ENCODE results near the gene DPYSL4. TPM values are rescaled to one million over a fixed set of nuclear protein-coding genes. Genes with fewer than 3 reads are reported as not detected.

The DPYSL4 gene
- total RNA-seq, 1 experiment from 2014 or later = not detected

- no TSS peak for BruUV-seq (replicated peaks)
- H3K9me3 Mint-ChIP-seq (ENCODE audit: low read depth, unreplicated experiment) = no peaks in the 10 kb centered on the region
Observed at GRCh38 chr10:132201111-132201969, 14.6 kb downstream of the DPYSL4 start.

GRCh38 chr10:132202070-132202970, 15.6 kb downstream of the DPYSL4 start:
- CTCF ChIA-PET = no interaction called here
- Mint-ChIP-seq H3K27me3 (ENCODE audit: unreplicated experiment) (no peaks in the 10 kb centered on the region), H3K9me3 (ENCODE audit: low read depth, unreplicated experiment) (no peaks in the 10 kb centered on the region), H3K4me3 (ENCODE audit: low read depth, unreplicated experiment) (no peak overlapping the region), H3K36me3 (ENCODE audit: insufficient read depth, unreplicated experiment) (no peaks in the 10 kb centered on the region), H3K27ac (ENCODE audit: unreplicated experiment) (no peak overlapping the region), H3K4me1 (ENCODE audit: low read depth, unreplicated experiment) (no peaks in the 10 kb centered on the region)
- no peak for TF ChIP-seq CTCF (IDR thresholded peaks at IDR 0.05; ENCODE audit: unreplicated experiment)
- intact Hi-C loops (cut with micrococcal nuclease; ENCODE audit: unreplicated experiment) = no loop called here
- BruUV-seq (replicated peaks) = no TSS peak
- DNase-seq = no peak

More at GRCh38 chr10:132201111-132201969, 14.6 kb downstream of the DPYSL4 start:
- Mint-ChIP-seq H3K4me1 (ENCODE audit: low read depth, unreplicated experiment) (no peaks in the 10 kb centered on the region), H3K36me3 (ENCODE audit: insufficient read depth, unreplicated experiment) (no peaks in the 10 kb centered on the region), H3K27ac (ENCODE audit: unreplicated experiment) (no peak overlapping the region), H3K27me3 (ENCODE audit: unreplicated experiment) (no peaks in the 10 kb centered on the region), H3K4me3 (ENCODE audit: low read depth, unreplicated experiment) (no peak overlapping the region)
- CTCF ChIA-PET = no interaction called here
- intact Hi-C loops (cut with micrococcal nuclease; ENCODE audit: unreplicated experiment) = no loop called here
- DNase-seq = no peak
- no peak for TF ChIP-seq CTCF (IDR thresholded peaks at IDR 0.05; ENCODE audit: unreplicated experiment)

- no peak for TF ChIP-seq CTCF (IDR thresholded peaks at IDR 0.05; ENCODE audit: unreplicated experiment)
- no peaks in the 10 kb centered on the region for H3K4me1 Mint-ChIP-seq (ENCODE audit: low read depth, unreplicated experiment)
- no peak overlapping the region for H3K27ac Mint-ChIP-seq (ENCODE audit: unreplicated experiment)
- H3K27me3 Mint-ChIP-seq (ENCODE audit: unreplicated experiment) = no peaks in the 10 kb centered on the region
- BruUV-seq (replicated peaks) = no TSS peak
- no peaks in the 10 kb centered on the region for H3K9me3 Mint-ChIP-seq (ENCODE audit: low read depth, unreplicated experiment)
- no peak for DNase-seq
- CTCF ChIA-PET = no interaction called here
- H3K36me3 Mint-ChIP-seq (ENCODE audit: insufficient read depth, unreplicated experiment) = no peaks in the 10 kb centered on the region
- intact Hi-C loops (cut with micrococcal nuclease; ENCODE audit: unreplicated experiment) = no loop called here
- H3K4me3 Mint-ChIP-seq (ENCODE audit: low read depth, unreplicated experiment) = no peak overlapping the region
Observed at GRCh38 chr10:132203256-132204077, 16.7 kb downstream of the DPYSL4 start.
